ENCODE results near the gene MUC5B. TPM values are rescaled to one million over a fixed set of nuclear protein-coding genes. Genes with fewer than 3 reads are reported as not detected.

MUC5B gene
- total and polyA plus RNA-seq, 8 donors: 0.06 to 33.4 (median 0.27) TPM

DNA sequence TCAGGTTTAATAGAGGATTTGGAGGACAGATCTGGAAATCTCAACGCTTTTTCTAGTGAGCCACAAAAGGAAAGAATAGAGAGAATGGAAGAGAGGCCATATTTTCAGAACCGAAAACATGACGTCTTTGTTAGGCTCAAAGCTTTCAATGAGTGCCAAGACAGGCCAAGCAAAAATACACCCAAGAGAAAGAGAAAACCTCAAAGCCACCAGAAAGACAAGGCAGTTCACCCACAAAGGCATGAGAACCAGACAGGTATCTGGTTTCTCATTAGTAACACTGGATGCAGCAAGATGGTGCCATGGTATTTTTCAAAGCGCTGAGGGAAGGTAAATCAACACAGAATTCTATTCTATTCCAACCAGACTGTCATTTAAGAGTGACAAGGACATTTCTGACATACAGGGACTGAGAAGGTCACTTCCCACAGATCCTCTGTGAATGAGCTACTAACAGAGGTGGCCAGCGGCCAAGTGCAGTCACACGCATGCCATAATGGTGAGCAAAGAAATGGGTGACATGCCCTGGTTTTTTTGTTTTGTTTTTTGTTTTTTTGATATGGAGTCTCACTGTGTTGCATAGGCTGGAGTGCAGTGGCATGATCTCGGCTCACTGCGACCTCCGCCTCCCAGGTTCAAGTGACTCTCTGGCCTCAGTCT lies 44.7 kb downstream of the MUC5B start:
- TF ChIP-seq CTCF (IDR thresholded peaks at IDR 0.05): no peak
- intact Hi-C loops (cut with DNase I): no loop called here
- DNase-seq (no peak), ATAC-seq (no peak)
- Histone ChIP-seq H3K4me3 (no peak overlapping the region), H3K4me1 (peaks cover 5 to 8% of the 10 kb centered on the region in 2 donors), H3K27ac (no peak overlapping the region), H3K27me3 (no peaks in the 10 kb centered on the region), H3K9me3 (peaks cover 0 to 7% of the 10 kb centered on the region in 2 donors), H3K36me3 (peaks cover 0 to 5% of the 10 kb centered on the region in 2 donors)

DNA sequence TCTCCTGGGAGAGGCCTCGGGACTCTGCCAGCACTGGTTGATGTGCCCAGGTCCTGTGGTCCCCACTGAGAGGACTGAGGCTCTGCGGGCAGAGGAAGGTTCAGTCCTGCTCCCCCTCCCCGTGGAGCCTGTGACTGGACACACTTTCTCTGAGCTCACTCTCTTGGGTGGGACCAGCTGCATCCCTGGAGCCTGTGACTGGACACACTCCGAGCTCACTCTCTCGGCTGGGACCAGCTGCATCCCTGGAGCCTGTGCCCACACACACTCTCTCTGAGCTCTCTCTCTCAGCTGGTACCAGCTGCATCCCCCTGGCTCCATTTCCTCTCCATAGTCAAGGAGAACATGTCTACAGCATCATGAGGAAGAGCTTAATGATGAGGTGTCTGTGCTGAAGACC lies 47.1 kb downstream of the MUC5B start:
- Histone ChIP-seq H3K9me3 (peaks cover 0 to 7% of the 10 kb centered on the region in 2 donors), H3K36me3 (peaks cover 0 to 26% of the 10 kb centered on the region in 2 donors), H3K27me3 (no peaks in the 10 kb centered on the region), H3K4me1 (no peaks in the 10 kb centered on the region), H3K27ac (no peak overlapping the region), H3K4me3 (no peak overlapping the region)
- no peak for TF ChIP-seq CTCF (IDR thresholded peaks at IDR 0.05)
- intact Hi-C loops (cut with DNase I): no loop called here
- DNase-seq (peak in 1 of 4 donors; percentile 31), ATAC-seq (no peak)

DNA sequence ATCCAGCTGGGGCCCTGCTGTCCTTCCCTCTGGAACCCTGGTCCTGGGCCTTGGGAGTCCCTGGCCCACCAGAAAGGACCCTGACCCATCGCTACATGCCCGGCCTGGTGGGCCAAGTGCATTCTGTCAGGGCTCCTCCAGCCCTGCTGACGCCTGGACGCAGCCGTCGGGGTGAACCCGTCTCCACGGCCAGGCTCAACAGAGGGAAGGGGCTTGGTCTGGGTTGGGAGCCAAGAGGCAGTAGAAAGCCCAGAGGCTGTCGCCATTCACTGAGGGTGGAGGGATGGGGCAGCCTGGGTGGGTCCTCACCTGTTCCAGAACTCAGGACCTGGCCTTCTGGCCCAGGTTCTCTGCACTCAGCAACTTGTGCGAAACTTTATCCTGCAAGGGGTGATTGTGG lies 47.6 kb downstream of the MUC5B start:
- no peak overlapping the region for H3K27ac ChIP-seq
- intact Hi-C loops (cut with DNase I): no loop called here
- H3K36me3 ChIP-seq: peaks cover 0 to 31% of the 10 kb centered on the region in 2 donors
- H3K9me3 ChIP-seq: peaks cover 0 to 3% of the 10 kb centered on the region in 2 donors
- no peak overlapping the region for H3K4me3 ChIP-seq
- ATAC-seq (no peak), DNase-seq (peak in 1 of 4 donors; percentile 59)
- H3K4me1 ChIP-seq: no peaks in the 10 kb centered on the region
- TF ChIP-seq CTCF (IDR thresholded peaks at IDR 0.05): no peak
- no peaks in the 10 kb centered on the region for H3K27me3 ChIP-seq

DNA sequence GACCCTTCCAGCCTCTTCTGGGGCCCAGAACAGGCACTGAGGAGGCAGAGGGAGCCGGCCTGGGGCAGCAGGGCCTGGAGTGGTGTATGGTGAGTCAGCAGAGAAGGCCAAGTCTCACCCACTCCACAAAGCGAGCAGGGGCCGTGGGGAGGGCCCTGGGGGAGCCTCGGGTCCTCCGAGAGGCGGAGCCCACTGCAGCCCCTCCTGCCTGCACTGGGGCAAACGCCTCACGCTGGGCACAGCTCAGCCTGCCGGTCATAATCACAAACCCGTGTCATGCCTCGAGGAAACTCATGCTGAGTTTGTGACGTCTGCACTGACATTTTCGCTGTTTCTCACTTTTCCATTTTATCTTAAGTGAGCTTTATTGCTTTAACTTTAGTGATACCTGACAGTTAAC lies 48.1 kb downstream of the MUC5B start:
- Histone ChIP-seq H3K36me3 (peaks cover 0 to 36% of the 10 kb centered on the region in 2 donors), H3K9me3 (no peaks in the 10 kb centered on the region), H3K27me3 (no peaks in the 10 kb centered on the region), H3K4me1 (no peaks in the 10 kb centered on the region), H3K27ac (no peak overlapping the region), H3K4me3 (no peak overlapping the region)
- DNase-seq (peak in 1 of 4 donors; percentile 51), ATAC-seq (no peak)
- intact Hi-C loops (cut with DNase I): no loop called here
- TF ChIP-seq CTCF (IDR thresholded peaks at IDR 0.05): no peak

DNA sequence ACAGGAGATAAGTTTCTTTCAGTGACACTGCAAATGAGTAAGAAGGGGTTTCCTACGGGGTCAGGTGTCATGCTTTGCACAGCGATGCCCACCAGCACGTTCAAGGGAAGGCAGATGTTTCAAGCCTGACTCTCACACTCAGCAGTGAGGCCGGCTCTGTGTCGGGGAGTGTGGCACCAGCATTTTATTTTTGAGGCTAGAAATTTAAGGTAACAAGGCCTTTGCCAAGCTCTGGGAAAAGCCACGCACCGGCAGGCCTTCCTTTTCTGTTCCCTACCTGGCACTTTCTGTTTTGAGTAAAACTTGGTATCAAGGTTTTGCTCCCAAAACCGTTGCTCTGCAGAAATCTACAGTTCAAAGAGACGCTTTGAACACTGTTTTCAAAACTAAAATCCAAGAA lies 48.5 kb downstream of the MUC5B start:
- H3K4me3 ChIP-seq: no peak overlapping the region
- no peak for TF ChIP-seq CTCF (IDR thresholded peaks at IDR 0.05)
- peaks cover 0 to 40% of the 10 kb centered on the region in 2 donors for H3K36me3 ChIP-seq
- no peak overlapping the region for H3K27ac ChIP-seq
- intact Hi-C loops (cut with DNase I): no loop called here
- H3K27me3 ChIP-seq: no peaks in the 10 kb centered on the region
- H3K9me3 ChIP-seq: no peaks in the 10 kb centered on the region
- ATAC-seq: no peak
- H3K4me1 ChIP-seq: no peaks in the 10 kb centered on the region
- peak in 1 of 4 donors; percentile 24 for DNase-seq
